A673 (cell line): ENCODE measurements around the gene PSME3IP1. TPM values are rescaled to one million over a fixed set of nuclear protein-coding genes. Genes with fewer than 3 reads are reported as not detected.

ENCODE experiments used
- BruUV-seq: library from RNA; stranded (reverse); fragments of 400-500 nt; replicated peaks from 2 replicates; lab custom pipeline; 2021; lab: Mats Ljungman, UMichigan
- CTCF ChIA-PET: fragments of 300-600 bp; sonication (Branson Sonifier 250); formaldehyde crosslinking; loops from one replicate; lab custom pipeline; 2022; ENCODE audit warnings: antibody characterized with exemption; lab: Charles Lee
- POLR2A ChIA-PET: fragments of 300-600 bp; sonication (Branson Sonifier 250); formaldehyde crosslinking; loops from one replicate; lab custom pipeline; 2022; ENCODE audit warnings: antibody characterized with exemption; ENCODE audit not compliant: low non-redundant PET; lab: Charles Lee
- DNase-seq: peaks from one replicate; pipeline ENCODE4 v3.0.0-alpha.2; 2015; ENCODE audit warnings: low spot score
- H3K27ac ChIP-seq: fragments of 200-600 bp; sonication (generic); 2 replicates; pipeline ENCODE4 v1.5.1; 2016; ENCODE audit warnings: mixed run types, low read depth, mild to moderate bottlenecking, mixed read lengths, antibody characterized with exemption, low read length; ENCODE audit not compliant: poor library complexity, severe bottlenecking
- H3K27me3 ChIP-seq: fragments of 200-600 bp; sonication (generic); replicated peaks from 2 replicates; pipeline ENCODE4 v1.6.1; 2017; ENCODE audit warnings: mixed run types, low read depth, mild to moderate bottlenecking, mixed read lengths, antibody characterized with exemption, low read length; ENCODE audit not compliant: insufficient read depth, poor library complexity
- H3K36me3 ChIP-seq: fragments of 200-600 bp; sonication (generic); 2 replicates; pipeline ENCODE4 v1.6.1; 2016; ENCODE audit warnings: mixed run types, mild to moderate bottlenecking, mixed read lengths, antibody characterized with exemption, low read length; ENCODE audit not compliant: insufficient read depth, poor library complexity, severe bottlenecking
- H3K4me1 ChIP-seq: fragments of 200-600 bp; sonication (generic); 2 replicates; pipeline ENCODE4 v1.6.1; 2017; ENCODE audit warnings: mixed run types, mild to moderate bottlenecking, mixed read lengths, antibody characterized with exemption, low read length; ENCODE audit not compliant: insufficient read depth, poor library complexity, severe bottlenecking
- H3K4me3 ChIP-seq: fragments of 200-600 bp; sonication (generic); 2 replicates; pipeline ENCODE4 v1.5.1; 2016; ENCODE audit warnings: low read depth, mixed run types, mild to moderate bottlenecking, mixed read lengths, low read length; ENCODE audit not compliant: poor library complexity, severe bottlenecking
- H3K9me3 ChIP-seq: fragments of 200-600 bp; sonication (generic); 2 replicates; pipeline ENCODE4 v1.6.1; 2016; ENCODE audit warnings: mixed run types, low read depth, mild to moderate bottlenecking, mixed read lengths, antibody characterized with exemption, low read length; ENCODE audit not compliant: poor library complexity, severe bottlenecking
- EZH2 ChIP-seq: fragments of 200-600 bp; sonication (generic); IDR thresholded peaks from 2 replicates; pipeline ENCODE4 v1.6.1; 2017; ENCODE audit warnings: borderline replicate concordance, low read depth, mild to moderate bottlenecking, mixed read lengths, antibody characterized with exemption, low read length; ENCODE audit not compliant: poor library complexity, severe bottlenecking
- intact Hi-C: fragments of 100-400 bp; cut with micrococcal nuclease; formaldehyde crosslinking; loops from one replicate; pipeline ENCODE4 v1.10.0; 2022; ENCODE audit not compliant: unreplicated experiment
- total RNA-seq: library from RNA; stranded (reverse); gene quantifications from 2 replicates; pipeline ENCODE4 v1.2.3, GENCODE V29; 2021
- TF ChIP-seq, protein P1 (sequence below): fragments of 300-800, 200-600 bp; sonication (generic); conservative IDR thresholded peaks from 2 replicates; pipeline ENCODE4 v1.5.1; 2017; ENCODE audit warnings: low read depth, mild to moderate bottlenecking, antibody characterized with exemption, low read length, moderate library complexity, mixed read lengths

PSME3IP1 gene
- total RNA-seq, 1 experiment from 2014 or later, result 128 TPM

DNA sequence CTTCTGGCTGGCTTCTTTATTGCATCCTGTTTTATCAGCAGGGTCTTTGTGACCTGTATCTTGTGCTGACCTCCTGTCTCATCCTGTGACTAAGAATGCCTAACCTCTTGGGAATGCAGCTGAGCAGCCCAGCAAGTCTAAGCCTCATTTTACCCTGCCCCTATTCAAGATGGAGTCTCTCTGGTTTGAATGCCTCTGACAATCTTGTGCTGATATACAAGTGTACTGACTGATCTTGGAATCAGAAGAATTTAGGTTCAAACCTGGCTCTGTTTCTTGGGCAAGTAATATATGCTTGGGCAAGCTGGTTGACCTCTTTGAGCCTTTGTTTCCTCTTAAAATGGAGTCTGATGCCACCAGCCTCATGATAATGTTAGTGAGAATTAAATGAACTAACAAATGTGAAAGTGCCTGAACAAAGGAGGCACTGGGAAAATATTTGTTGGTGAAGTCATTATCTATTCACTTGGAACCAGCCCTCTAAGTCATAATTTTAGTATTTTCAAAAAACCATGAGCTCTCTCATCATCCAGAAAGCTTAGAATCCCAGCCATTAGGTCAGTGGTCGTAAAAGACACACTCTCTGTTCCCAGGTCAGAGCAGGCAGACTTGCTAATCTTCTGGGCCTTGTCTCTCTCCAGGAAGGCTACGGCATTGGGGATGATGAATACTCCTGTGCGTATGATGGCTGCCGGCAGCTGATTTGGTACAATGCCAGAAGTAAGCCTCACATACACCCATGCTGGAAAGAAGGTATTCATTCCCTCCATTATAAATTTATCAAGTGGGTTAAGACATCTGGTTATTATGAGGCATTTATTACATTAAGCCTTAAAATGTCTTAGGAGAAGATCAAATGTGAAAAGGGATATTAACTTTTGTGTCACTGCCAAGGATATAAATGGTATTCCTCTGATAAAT is 41.1 kb upstream of the PSME3IP1 start:
- POLR2A ChIA-PET, result no interaction called here

DNA sequence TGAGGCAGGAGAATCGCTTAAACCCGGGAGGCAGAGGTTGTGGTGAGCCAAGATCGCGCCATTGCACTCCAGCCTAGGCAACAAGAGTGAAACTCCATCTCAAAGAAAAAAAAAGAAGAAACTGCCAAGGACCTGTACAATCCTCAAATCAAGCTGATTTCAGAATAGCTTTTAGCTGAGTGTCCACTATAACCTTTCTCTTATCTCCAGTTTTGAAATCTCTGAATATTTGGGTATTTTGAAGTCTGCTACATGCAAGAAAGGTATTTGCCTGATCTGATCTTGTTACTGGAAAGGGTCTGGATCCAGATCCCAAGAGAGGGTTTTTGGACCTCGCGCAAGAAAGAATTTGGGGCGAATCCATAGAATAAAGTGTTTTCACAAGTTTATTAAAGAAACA is 40.1 kb upstream of the PSME3IP1 start:
- POLR2A ChIA-PET, result no interaction called here
- Histone ChIP-seq H3K27ac (no peak overlapping the region), H3K4me3 (no peak overlapping the region), H3K9me3 (no peaks in the 10 kb centered on the region), H3K4me1 (no peaks in the 10 kb centered on the region), H3K27me3 (no peaks in the 10 kb centered on the region), H3K36me3 (peaks cover 68% of the 10 kb centered on the region)
- TF ChIP-seq, protein P1, sequence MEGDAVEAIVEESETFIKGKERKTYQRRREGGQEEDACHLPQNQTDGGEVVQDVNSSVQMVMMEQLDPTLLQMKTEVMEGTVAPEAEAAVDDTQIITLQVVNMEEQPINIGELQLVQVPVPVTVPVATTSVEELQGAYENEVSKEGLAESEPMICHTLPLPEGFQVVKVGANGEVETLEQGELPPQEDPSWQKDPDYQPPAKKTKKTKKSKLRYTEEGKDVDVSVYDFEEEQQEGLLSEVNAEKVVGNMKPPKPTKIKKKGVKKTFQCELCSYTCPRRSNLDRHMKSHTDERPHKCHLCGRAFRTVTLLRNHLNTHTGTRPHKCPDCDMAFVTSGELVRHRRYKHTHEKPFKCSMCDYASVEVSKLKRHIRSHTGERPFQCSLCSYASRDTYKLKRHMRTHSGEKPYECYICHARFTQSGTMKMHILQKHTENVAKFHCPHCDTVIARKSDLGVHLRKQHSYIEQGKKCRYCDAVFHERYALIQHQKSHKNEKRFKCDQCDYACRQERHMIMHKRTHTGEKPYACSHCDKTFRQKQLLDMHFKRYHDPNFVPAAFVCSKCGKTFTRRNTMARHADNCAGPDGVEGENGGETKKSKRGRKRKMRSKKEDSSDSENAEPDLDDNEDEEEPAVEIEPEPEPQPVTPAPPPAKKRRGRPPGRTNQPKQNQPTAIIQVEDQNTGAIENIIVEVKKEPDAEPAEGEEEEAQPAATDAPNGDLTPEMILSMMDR, result no peak
- TF ChIP-seq EZH2, result no peak
- DNase-seq, result no peak
- intact Hi-C loops, result no loop called here
- BruUV-seq, result no TSS peak
- CTCF ChIA-PET, result no interaction called here

More for the DNA sequence above, 41.1 kb upstream of the PSME3IP1 start:
- DNase-seq, result no peak
- peaks cover 69% of the 10 kb centered on the region for H3K36me3 ChIP-seq
- CTCF ChIA-PET, result no interaction called here
- H3K27ac ChIP-seq, result no peak overlapping the region
- intact Hi-C loops, result no loop called here
- TF ChIP-seq, protein P1, result no peak
- no peak for TF ChIP-seq EZH2
- BruUV-seq, result no TSS peak
- no peaks in the 10 kb centered on the region for H3K4me1 ChIP-seq
- no peak overlapping the region for H3K4me3 ChIP-seq
- H3K27me3 ChIP-seq, result no peaks in the 10 kb centered on the region
- no peaks in the 10 kb centered on the region for H3K9me3 ChIP-seq

DNA sequence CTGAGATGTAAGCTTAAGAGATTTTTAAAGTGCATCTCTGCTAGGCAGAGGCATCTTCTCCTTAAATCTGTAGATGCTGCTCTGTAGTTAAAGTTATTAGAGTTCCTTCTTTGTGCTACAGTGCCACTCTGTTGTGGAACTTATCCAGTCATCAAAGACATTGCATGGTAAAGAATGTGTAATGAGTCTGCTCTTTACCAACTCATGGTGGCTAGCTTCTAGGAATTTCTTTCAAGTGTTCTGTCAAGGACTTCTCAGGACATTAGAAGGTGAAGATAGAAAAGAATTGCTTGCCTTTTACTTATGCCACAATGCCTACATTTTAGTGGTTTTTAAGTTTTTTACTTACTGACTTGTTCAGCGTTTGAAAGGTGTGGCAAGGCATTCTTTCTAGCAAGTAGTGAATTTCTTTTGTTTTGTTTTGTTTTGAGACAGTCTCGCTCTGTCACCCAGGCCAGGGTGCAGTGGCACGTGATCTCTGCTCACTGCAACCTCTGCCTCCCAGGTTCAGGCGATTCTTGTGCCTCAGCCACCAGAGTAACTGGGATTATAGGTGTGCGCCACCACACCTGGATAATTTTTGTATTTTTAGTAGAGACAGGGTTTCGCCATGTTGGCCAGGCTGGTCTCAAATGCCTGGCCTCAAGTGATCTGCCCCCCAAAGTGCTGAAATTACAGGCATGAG is 39.0 kb upstream of the PSME3IP1 start:
- Histone ChIP-seq H3K27ac (no peak overlapping the region), H3K27me3 (no peaks in the 10 kb centered on the region), H3K4me1 (no peaks in the 10 kb centered on the region), H3K36me3 (peaks cover 61% of the 10 kb centered on the region), H3K9me3 (no peaks in the 10 kb centered on the region), H3K4me3 (no peak overlapping the region)
- DNase-seq, result no peak
- intact Hi-C loops, result no loop called here
- CTCF ChIA-PET, result no interaction called here
- POLR2A ChIA-PET, result interaction anchor here (0.6 kb wide), 1 partner anchor 85 kb away, joined by 5 read pairs; no protein-coding TSS in a partner anchor
- no peak for TF ChIP-seq EZH2
- TF ChIP-seq, protein P1, result no peak
- no TSS peak for BruUV-seq
